Measurements from ENCODE around the gene SNAI1.

Gene SNAI1

GRCh38 chr20:50014570-50015562, 32.1 kb downstream of the SNAI1 start:
- DNase-seq = no peak

DNA sequence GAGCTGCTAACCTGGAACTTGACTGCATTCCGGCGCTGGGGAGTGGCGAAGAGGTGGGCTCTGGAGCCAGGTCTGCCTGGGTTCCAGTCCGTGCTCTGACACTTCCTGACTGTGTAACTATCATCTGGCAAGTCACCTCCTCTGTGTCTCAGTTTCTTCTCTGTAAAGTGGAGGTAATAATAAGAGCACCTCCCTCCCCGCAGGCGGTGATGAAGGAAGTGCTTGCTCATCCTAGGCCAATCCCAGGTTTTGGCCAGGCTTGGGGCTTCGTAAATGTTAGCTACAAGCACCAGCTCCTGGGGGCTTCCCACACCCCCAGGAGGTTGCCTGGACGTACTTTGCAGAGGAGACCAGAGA, 32.8 kb downstream of the SNAI1 start:
- DNase-seq = no peak

DNA sequence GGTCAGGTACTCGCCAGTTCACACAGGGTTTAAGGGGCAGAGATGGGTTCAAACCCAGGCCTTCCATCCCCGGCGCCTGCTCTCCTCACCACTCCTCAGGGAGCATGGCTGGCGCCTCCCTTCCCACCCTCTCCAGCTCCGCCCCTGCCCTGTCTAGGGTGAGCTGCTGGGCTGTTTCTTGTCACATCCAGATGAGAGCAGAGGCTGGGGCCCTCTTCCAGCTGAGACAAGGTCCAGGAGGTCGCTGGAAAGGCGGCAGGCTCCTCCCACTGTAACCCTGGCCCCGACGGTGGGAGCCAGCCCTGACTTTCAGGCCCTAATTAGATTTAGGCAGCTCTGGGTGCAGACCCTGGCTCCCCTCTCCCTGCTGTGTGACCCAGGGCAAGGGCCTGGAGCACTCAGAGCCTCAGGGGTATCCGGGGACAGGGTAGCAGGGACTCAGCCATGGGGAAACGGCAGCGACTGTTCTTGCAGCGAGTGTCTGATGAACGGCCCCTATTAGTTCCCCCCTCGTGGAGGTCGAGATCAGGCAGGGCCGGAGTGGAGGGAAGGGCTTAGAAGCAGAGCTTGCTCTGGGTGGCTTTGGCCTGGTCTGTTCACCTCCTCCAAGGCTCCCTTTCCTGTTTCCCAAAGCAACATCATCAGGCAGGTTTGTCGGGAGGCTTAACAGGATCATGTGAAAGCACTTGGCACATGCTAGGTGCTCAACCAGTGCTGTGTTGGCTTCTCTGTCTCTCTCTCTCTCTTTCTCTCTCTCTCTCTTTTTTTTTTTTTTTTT, 33.4 kb downstream of the SNAI1 start:
- DNase-seq = no peak

- DNase-seq = no peak
These were observed 34.4 kb downstream of the SNAI1 start for GRCh38 chr20:50017160-50017559.

DNA sequence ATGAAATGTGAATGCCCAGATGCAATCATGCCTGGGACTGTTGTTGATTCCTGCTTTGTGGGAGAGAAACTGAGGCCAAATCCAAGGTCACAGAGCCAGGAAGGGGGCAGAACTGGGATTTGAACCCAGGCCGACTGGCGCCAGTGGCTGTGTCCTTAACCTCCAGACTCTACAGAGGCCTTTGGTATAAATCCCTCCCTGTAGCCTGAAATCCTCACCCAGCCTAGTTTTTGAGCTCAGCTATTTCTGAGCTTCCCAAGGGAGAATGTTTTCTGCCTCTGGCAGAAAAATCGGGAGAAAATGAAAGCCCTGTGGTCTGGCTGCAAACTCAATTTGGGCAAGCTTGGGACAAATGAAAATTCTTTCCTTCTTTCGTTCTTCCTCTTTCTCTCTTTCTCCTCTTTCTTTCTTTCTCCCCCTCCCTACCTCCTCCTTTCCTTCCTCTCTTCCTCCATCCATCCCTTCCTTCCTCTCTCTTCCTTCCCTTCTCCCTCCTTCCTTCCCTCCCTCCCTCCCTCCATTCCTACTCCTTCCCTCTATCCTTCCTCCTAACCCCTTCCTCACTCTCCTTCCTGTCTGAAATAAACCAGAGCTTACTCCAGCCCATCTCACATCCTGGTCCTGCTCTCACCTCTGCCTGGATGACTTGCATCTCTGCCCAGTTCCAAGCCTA, 34.9 kb downstream of the SNAI1 start:
- DNase-seq = no peak

DNA sequence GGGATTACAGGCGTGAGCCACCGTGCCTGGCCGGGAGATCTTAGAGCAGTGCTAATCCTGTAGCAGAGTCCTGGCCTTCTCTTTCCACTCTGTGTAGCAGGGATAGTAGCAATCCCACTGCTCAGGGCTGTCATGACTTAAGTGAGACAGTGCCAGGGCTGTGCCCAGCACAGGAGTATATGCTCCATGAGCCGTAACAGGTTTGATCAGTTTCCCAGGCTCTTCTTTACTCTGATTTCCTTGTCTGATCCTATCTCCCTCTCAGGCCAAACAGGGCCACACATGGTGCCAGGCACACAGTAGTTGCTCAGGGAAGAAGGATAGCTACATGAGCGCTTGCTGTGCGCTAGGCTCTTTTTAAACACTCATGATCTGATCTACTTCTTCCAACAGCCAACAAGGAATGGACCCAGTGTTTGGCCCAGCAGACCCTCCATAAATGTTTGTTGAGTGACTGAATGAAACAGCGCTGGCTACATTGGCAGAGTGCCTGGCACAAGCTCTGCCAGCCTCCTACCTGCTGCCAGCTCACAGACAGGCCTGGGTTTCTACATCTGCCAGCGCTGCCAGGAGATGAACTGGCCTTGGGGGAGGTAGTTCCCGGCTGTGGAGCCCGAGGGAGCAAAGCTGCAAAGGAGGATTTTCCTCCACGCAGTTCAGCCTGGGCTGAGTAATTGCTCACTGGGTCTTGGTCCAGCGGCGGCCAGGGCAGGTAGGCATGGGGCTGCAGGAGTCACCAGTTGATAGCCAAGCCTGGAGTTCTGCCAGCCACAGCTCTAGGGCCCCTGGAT, 36.9 kb downstream of the SNAI1 start:
- no peak for DNase-seq

GRCh38 chr20:50020288-50020687, 37.5 kb downstream of the SNAI1 start:
- DNase-seq = no peak

DNA sequence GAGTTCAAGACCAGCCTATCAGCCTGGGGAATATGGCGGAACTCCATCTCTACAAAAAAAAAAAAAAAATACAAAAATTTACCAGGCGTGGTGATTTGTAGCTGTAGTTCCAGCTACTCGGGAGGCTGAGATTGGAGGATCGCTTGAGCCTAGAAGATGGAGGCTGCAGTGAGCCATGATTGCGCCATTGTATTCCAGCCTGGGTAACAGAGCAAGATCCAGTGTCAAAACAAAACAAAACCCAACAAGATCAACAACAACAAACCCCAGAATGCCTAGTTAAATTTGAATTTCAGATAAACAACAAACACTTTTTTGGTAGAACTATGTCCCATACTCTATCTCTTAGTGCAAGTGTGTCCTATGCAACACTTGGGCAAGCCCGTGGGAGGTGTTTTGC, 39.9 kb downstream of the SNAI1 start:
- DNase-seq = no peak

GRCh38 chr20:50023116-50023805, 40.5 kb downstream of the SNAI1 start:
- DNase-seq = no peak

GRCh38 chr20:50026746-50027575, 44.2 kb downstream of the SNAI1 start:
- no peak for DNase-seq

- DNase-seq = no peak
These were observed 44.9 kb downstream of the SNAI1 start for GRCh38 chr20:50027611-50028105.

DNA sequence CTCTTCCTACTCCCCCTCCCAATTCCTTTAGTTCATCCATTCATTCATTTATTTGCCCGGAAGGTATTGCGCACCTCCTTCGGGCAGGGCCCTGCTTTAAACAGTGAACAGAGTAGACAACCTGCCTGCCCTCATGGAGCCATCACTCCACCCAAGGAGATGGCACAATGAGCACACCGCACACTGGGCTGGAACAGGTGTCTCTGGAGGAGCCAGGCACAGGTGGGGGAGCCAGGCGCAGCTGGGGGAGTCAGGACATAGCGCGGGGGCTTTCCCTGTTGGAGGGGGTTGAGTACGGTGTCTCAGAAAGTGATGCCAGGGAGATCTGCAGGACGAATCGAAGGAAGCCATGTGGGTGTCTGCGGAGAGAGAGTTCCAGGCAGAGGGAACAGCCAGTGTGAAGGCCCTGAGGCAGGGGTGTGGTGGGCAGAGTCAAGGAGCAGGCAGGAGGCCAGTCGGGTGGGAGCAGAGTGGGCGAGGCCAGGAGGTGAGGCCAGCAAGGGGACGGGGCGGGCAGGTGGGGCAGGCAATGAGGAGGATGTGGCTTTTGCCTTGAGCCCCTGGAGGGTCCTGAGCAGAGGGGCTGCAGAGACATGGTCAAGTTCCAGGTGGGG, 46.4 kb downstream of the SNAI1 start:
- DNase-seq = no peak

- no peak for DNase-seq
These were observed 47.1 kb downstream of the SNAI1 start for GRCh38 chr20:50029697-50030461.

DNA sequence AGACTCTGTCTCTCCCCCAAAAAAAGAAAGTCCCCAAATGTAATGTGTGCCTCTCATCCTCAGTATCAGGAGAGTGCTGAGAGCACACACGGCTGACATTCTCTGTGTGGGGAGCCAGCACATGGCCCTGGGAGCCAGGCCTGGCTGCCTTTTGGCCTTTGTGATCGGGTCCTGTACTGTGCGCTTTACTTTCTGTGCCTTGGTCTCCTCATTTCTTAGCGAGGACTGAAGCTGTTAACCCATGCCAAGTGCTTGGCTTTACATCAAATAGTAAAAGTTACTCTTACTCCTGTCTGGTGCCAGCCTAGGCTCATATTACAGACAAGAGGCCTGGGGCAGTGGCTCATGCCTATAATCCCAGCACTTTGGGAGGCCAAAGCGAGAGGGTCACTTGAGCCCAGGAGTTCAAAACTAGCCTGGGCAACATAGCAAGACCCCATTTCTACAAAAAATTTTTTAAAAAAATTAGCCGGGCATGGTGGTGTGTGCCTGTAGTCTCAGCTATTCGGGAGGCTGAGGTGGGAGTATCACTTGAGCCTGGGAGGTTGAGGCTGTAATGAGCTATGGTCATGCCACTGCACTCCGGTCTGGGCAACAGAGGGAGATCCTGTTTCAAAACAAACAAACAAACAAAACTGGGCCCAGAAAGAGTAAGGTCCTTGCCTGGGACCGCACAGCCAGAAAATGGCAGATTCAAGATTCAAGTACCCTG, 50.3 kb downstream of the SNAI1 start:
- no peak for DNase-seq

DNA sequence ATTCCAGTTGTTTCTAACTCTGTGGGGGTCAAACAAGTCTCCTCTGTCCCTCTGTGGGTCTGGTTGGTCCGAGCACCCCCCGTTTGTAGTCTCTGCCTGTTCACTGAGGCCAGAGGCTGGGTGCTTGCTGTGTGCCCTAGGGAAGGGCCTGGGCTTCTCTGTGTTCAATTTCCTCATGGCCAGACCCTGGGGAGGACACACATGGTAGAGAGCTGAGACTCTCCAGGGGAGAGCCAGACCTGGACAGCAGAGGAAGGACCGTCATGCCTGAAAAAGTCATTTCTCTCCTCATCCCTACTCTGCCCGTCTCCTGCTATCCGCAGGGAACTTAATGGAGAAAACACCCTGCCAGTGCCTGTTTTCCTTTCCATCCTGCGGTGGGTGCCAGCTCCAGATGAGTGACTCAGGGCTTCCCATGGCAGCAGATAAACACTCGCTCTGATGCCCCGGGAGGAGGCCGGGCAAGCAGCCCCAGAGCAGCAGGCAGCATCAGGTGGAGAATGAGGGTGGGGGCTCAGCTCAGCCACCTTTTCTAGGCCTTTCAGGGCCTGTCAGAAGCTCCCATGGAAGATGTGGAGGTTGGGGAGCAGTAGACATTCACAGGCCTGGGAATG, 51.9 kb downstream of the SNAI1 start:
- no peak for DNase-seq

- no peak for DNase-seq
These were observed 53.9 kb downstream of the SNAI1 start for GRCh38 chr20:50036703-50037102.

GRCh38 chr20:50037123-50037522, 54.3 kb downstream of the SNAI1 start:
- no peak for DNase-seq

DNA sequence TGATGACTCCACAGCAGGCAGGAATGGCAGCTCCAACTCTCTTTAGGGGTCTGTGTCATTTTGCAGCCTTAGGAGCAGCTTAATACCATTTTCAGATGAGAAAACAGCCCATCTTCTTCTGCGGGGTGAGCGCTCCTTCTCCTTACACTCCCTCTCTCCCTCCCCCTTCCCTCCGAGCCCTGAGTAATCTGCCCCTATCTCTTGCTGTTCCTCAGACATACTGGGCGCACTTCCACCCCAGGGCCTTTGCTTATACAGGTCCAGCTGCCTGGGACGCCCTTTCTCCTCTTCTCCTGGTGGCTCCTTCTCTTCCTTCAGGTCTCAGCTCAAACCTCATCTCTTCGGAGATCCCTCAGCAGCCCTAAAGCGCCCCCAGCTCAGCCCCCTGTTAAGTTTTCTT, 54.8 kb downstream of the SNAI1 start:
- DNase-seq = no peak

Measured in activated CD4-positive, alpha-beta T cell treated with anti-CD3 and anti-CD28 coated beads for 48 hours (primary cell).